ENCODE data around the gene CHAC1.

GRCh38 chr15:40911141-40911540 is 42.1 kb upstream of the CHAC1 start:
- TF ChIP-seq CTCF (IDR thresholded peaks at IDR 0.05; ENCODE audit: insufficient read depth, low read length) (no peak), POLR2AphosphoS5 (IDR thresholded peaks at IDR 0.05; ENCODE audit: low read depth) (no peak), REST (IDR thresholded peaks at IDR 0.05; ENCODE audit: insufficient replicate concordance, low read depth) (no peak)

All from HL-60 (cell line).